NCI-H524 treated with DMSO at 0.1 percent for 48 hours (cell line): ENCODE measurements around the gene BTBD6.

Experiments
- DNase-seq: peaks from one replicate; lab custom pipeline; 2025; lab: John Stamatoyannopoulos, UW

Gene BTBD6

DNA sequence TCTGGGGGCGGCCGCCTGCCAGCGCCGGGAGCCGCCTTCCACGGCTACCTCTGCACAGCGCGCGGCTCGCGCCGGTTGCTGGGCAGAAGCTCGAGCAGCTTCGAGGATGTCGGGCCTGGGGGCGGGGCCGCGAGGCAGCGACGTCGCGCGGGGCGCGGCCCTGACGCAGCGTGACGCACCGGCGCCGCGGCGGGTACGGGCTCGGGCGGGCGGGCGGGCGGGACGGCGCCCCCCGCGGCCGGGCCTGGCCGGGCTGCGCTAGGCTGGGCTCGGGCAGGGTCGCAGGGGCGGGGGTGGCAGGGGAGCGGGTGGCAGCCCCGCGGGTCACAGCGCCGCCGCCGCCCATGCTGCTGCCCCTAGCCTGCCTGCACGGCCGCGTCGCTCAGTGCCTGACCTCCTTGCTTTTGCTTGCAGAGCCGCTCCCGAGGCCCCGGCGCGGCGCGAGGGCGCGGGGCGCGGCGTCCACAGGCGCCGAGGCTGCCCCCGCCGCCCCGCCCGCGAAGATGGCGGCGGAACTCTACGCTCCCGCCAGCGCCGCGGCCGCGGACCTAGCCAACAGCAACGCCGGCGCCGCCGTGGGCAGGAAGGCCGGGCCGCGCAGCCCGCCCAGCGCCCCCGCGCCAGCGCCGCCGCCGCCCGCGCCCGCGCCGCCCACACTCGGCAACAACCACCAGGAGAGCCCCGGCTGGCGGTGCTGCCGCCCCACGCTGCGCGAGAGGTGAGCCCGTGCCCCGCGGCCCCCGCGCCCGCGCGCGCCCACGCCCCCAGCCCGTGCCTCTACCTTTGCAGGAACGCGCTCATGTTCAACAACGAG lies at the start of gene BTBD6:
Gene BTBD6, plus strand, starts transcription at position 166 of the 814 bp plus-strand sequence. Its CDS starts 179 bp downstream, at position 345.
- no peak for DNase-seq

DNA sequence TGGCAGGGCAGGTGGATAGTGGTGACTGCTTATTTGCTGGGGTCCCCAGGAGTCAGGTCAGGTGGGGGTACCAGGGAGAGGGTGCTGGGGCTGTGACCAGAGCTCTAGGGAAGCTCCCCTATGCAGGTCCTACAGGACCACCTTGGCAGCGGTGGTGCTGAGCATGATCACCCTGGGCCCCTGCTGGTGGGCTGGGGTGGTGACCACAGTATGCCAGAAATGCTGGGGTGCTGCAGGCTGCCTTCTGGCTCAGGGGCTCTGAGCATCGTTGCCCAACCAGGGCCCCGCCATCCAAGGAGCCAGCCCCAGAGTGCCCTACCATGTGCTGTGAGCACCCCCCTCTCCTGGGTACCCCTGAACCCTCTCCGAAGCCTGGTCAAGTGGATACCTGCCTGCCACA lies 49.7 kb upstream of the BTBD6 start:
- DNase-seq = no peak

DNA sequence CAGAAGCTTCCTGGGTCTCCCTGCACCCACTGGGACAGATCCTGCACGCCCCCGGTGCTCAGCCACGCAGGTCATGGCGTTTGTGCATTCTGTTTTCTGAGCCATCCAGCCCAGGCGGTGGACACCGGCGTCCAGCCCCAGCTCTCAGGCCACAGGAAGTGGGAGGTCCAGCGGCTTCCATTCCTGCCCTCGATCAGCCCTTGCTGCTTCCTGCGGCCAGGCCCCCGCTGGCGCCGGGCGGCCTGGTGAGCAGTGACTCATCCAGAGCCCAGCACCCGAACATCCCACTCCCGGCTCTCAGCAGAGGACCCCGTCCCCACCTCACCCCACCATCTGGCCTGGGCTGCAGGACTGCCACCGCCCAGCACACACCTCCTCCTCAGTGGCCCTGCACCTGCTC lies 49.2 kb upstream of the BTBD6 start:
- DNase-seq = no peak

DNA sequence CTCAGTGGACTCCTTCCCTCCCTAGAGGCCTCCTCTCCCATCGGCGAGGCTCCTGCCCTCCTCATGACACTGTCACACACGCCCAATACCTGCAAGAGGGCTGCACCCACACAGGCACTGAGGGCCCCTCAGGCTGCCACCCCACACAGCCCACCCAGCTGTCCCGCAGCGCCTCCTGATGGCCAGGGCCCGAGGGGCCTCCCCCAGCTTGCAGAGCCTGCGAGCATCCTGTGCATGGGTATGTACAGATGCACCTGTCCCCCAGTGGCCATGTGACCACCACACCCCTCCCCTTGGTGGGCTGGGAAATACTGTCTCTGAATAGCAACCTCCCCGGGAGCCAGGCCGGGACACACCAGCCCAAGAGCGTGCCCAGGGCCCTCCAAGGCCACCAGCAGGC lies 48.3 kb upstream of the BTBD6 start:
- DNase-seq = no peak

DNA sequence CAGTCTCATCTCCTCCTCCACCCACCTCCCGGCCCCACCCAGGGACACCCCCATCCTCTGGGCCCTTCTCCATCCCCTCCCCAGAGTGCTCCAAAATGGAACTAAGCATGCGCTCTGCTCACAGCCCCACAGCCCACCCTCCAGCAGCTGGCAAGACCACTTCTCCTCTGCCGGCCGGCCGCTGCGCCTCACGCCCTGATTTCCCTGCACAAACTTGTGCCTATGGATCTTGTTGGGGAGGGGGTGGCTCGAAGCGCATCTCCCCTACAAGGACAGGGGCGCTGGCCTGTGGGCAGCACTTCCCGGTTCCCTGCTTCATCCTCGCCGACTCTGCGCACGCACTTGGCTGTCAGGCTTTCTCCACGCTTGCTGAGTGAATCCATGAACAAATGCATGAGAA lies 47.7 kb upstream of the BTBD6 start:
- no peak for DNase-seq

DNA sequence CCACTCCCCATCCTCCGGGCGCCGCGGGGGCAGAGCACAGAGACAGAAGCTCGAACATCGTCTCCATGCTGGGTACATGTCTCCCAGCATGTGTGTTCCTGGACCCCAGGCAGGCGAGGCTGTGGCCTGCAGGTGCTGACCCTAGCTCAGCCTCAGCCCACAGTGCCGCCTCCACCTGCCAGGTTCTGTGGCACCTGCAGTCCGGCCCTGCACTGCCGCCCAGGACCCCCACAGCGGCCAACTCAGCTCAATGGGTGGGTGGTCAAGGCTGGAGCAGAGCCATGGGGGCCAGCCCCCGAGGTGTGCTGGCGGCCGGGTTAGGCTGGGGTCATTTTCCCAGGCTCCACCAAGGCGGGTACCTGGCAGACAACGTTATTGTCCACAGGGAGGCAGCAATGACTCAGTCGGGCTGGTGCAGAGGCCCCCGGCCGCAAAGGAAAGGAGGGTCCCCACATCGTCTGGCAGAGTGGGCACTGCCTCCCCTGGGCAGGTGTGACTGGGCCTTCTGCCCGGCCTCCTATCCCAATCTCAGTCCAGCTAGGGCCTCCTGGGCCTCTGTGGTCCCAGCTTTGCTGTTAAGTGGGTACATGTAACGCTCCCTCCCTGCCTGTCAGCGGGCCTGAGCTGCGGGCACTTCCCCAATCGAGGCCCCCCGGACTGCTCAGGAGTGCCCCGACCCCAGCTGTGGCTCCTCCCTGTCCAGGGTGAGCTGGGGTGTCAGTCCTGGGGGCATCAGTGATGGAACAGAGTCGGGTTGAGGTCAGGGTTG lies 47.0 kb upstream of the BTBD6 start:
- DNase-seq = no peak

DNA sequence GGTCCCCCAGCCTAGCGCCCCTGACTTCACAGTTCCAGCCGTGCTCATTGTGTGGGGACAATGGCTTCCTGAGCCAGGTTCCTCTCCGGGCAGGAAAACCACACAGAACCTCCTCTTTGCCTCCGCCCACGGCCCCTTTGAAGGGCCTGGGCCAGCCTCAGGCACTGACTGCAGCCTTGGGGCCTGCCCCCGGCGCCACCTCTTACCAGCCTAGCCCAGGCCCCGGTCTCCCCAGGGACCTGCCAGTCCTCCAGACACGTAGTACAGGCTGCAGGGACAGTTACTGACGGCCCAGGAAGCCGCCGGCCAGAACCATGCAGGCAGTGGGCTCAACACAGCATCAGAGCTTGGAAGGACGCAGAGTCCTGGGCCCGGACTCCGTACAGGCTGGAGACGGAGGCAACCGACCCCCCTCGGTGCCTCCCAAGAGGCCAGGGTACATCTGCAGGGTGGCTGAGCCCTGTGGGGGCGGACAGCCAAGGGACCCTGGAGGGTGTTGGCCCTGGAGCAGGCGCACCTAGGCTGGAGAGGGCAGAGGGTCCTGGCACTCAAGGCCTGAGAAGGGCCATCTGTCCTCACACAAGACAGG lies 46.3 kb upstream of the BTBD6 start:
- no peak for DNase-seq

DNA sequence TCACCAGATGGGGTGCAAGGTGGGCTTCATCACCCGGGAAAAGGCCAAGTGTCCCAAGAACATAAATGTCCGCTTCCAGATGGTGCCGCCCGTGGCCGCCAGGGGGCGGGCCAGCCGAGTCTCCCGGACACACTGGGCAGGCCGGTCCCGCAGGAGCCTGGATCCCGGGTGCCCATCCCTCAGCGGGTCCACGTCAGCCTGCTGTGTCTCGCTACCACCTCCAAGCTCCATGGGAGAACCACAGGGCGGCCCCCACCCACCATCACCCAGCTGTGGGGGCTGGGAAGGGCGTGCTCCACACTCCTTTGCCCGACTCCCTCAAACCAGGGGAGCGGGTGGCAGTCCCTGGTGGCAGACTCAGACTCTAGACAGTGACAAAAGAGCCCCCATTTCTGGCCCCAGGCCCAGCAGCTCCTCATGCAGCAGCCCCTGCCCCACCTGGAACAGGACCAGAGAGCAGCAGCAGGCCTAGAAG lies 45.2 kb upstream of the BTBD6 start:
- no peak for DNase-seq

DNA sequence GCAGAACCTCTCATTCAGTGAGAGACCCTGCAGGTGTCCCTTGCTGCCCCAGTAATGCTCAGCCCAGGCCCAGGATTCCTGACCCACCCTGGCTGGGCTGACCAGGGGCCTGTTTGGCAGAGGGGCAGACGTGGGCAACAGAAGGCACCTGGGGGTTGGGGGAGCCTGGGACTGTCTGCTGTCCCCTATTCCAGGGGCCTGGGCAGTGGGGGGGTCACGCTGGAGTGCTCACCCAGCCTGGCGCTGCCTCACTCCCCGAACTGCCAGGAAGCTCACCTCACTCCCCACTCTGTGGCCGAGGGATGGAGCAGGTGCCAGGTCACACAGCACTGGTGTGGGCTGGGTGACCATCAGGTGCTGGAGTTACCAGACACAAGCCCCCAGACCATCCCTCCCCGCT lies 44.6 kb upstream of the BTBD6 start:
- no peak for DNase-seq

DNA sequence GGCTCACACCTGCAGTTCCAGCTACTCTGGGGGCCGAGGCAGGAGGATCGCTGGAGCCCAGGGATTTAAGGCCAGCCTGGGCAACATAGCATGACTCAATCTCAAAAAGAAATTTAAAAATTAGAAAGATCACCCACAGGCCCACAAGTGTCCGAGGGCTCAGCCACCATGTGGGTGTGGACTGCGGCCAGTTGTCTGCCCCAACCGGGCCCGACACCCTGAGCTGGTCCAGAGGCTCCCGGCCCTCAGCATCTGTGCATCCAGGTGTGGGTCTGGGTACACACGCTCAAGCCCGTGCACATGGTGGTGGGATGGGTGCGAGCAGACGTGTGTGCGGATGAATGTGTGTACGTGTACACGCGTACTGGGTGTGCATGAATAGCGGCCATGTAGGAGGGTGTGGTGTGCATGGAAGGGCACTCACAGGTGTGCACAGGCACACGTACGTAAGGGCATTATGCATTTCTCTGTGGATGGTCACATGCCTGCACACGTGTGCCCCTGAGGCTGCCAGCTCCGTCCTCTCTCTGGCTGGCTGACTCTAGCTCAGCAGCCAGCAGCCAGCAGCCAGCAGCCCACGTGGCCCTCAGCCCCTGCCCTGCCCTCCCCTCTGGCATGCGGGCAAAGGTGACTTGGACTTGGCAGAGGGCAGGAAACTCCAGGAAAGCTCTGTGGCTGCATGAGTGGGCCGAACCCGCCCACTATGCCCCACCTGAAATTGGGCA lies 44.0 kb upstream of the BTBD6 start:
- DNase-seq = no peak

DNA sequence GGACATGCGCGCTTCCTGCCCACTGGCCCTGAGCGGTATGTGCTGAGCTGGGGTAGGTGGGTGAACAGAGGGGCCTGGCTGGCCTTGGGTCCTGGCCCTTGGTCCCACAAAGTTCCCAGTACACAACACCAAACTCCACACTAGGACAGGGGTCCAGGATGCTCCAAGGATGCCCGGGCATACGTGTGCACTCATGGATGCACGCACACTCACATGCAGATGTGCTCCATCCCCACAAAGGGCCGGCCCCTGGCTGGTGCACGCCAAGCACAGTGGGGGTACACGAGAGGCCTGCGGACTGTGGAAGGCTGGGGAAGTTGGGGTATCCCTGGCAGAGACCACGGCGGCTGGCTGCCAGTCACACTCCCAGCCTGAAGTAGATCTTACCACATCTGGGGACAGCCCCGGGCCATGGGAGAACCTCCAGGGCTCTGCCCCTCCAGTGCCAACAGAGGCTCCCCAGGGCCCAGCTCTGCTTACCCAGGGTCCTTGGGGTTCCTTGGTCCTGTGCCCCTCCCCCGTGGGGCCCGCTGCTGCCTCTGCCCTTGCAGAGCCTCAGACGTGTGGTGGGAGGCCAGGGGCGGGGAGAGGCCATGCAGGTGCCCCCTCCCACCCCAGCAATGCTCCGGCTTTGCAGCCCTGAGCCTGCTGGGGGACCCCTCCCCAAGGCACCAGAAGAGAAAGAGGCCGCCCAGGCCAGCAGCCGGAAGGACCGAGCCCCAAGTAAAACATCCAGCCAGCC lies 43.2 kb upstream of the BTBD6 start:
- no peak for DNase-seq

DNA sequence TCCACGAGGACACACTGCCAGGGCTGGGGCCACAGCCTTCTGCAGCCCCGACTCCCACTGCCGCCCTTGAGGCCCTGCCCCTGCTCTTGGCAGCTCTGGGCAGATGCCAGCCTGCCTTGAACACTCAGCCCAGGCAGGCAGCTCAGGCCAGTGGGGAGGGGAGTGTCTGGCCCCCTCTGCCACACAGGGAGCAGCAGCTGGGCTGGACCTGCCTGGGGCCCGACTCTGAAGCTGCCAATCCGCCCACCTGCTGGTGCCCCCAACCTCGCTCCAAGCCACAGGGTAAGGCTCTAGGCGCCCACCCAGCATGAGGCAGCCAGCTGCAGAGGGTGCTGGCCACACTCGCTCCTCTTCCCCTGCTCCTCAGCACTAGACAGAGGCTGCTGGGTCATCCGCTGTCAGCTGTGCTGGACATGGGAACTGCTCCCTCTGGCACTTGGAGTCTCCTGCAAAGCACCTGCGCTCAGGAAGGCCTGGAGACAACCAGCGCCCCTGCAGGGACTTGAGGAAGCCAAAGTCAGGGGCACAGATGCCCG lies 42.6 kb upstream of the BTBD6 start:
- DNase-seq = no peak

DNA sequence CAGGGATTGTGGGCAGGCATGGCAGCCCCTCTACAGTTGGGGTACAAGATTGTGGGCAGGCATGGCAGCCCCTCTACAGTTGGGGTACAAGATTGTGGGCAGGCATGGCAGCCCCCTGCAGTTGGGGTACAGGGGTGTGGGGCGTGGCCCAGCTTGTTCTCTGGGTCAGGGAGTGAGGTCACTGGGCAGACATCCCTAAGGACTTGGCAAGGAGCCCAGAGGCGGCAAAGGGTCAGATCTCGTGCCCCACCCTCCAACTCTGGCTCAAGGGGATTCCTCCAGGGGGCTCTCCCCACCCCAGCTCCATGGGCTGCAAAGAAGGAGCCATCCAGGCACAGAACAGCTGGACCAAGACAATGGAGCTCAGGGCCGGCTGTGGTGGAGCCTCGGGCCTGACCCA lies 41.5 kb upstream of the BTBD6 start:
- no peak for DNase-seq

DNA sequence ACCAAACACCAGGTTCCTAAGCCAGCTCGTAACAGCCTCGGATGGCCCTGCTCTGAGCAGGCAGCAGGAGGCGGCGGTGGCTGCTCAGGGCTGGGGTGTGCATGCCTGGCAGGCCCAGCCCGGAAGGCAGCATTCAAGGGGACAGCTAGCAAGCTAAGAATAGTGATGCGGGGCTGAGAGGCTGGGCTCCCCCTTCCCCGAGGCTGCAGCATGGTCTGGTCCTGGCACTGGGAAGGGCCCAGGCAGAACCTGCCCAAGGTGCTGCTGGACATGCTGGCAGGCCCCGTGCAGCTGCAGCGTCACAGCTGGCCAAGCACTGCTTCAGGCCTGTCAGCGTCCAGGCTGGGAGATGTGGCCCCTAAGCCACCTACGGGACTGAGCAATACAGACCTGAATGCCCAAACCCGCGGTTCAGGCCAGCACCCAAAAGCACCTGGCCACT lies 40.9 kb upstream of the BTBD6 start:
- DNase-seq = no peak

DNA sequence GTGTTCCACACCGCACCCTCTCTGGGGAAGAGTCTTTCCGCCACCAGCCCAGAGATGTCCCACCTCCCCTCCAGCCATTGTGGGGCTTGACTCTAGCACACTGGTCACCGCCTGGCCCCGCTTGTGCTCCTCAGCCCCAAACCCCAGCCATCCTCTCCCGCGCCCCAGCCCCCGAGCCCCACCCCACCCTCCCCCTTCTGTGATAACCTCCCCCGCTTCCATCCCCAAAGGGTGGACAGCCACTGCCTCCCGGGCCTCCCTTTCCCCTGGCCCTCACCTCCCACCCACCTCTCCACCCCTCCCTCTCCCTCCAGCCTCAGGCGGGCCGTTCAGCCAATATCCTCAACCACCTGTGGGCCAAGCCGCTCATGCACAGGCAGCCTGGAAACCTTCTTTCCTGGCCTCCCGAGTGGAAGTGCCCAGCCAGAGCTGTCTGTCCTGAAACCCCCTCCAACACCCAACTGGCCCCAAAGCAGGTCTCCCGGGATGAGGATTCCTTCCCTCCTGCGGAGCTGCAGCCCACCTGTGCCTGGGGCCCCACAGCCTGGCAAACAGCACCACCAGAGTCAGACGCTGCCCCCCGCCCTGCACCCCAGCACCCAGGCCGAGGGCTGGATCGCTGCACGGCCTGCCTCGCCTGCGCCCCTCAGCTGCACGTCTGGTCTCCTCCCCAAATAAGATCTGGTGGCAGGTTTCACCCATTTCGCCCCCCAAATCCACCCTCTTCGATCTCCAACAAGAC lies 40.2 kb upstream of the BTBD6 start:
- DNase-seq = no peak

DNA sequence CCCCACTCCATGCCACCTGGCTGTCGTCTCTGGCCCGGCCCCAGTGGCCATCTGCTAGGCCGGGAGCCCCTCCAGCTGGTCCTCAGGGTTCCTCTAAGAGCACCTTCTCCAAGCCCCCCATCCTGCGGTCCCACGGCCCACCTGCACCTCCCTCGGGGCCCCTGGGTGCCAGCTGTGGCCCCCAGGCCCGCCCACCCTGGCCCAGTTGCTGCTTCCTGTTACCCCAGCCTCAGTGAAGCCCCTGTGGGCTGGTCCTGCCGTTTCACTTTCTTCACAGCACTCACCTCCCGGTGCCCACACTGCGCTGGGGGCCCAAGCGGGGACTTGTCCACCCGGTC lies 39.6 kb upstream of the BTBD6 start:
- DNase-seq = no peak

DNA sequence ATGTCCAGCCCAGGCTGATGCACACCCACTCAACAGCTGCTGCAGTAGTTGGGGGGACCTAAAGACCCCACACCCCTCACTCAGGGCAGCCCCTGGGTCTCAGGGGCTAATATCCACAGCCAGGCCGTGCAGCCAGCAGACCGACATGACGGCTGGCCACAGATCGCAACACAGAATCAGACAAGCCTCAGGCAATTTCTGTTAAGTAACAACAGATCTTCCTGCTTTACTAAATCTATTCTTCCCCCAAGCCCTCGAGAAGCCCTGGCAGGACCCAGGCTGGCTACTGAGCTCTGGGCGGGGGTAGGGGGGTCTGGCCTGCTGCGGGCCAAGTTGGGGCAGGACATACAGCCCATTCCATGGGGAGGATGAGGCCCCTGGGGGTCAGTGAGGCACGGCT lies 39.2 kb upstream of the BTBD6 start:
- DNase-seq = no peak

DNA sequence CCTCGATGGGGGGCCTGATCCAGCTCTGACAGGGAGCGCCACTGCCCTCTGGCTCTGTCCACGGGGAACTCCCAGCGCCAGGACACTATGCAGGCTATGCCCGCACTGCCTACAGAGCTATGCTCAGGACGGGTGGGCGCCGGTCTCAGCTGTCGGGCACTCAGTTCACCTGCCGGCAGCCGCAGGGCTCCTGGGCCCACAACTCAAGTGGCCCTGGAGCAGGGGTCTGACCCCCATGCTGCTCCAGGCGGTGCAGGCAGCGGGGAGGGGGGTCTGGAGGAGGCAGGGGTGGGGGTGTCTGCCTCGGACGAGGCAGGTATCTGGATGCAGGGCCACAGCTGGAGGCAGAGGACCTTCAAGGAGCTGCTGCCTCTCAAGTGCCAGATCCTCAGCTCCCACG lies 38.7 kb upstream of the BTBD6 start:
- DNase-seq = no peak

DNA sequence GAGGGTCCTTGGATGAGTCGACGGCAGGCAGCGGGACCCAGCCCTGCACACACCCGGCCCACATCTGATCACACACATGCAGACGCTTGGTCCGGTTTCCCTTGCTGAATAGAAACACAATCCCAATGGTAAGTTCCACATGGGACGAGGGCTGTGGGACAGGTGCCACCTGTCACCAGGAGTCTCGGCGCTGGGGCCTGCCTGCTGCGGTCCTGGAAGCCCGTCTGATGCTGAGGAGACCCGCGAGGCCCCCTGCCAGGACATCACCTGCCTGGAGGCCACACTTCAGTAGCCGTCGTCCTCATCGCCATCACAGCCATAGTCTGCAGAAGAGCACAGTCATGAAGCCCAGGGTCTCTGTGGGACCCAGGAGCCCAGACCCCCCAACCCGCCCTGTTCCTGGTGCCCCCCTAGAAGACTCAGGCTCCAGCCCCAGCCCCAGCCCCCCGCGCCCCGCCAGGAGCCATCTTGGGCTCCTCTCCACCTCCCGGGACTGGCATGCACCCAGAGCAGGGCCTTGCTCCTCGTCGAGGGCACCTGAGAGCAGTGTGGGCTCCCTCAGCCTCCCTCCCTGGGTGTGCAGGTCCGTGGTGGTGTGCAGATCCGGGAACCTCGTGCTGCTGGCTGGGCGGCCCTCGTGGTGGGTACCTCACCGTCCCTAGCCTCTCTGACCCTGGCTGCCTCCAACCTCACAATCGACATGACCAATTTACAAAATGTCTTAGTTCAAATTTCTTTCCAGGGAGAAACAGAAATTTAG lies 37.9 kb upstream of the BTBD6 start:
- DNase-seq = no peak
